ENCODE data around the gene DGKQ. TPM values are rescaled to one million over a fixed set of nuclear protein-coding genes. Genes with fewer than 3 reads are reported as not detected.
"Not testable (repeated sequence)": the region's sequence is repeated elsewhere in the genome, so short reads cannot be mapped to it uniquely, and the experiment has no call there.

DGKQ gene
- total RNA-seq, 1 donor from 2014 or later: 12.0 TPM

DNA sequence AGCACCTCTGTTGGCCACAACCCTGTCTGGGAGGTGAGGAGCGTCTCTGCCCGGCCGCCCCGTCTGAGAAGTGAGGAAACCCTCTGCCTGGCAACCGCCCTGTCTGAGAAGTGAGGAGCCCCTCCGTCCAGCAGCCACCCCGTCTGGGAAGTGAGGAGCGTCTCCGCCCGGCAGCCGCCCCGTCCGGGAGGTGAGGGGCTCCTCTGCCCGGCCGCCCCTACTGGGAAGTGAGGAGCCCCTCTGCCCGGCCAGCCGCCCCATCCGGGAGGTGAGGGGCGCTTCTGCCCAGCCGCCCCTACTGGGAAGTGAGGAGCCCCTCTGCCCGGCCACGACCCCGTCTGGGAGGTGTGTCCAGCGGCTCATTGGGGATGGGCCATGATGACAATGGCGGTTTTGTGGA lies 2.6 kb upstream of the DGKQ start:
- not testable (repeated sequence) for ATAC-seq

DNA sequence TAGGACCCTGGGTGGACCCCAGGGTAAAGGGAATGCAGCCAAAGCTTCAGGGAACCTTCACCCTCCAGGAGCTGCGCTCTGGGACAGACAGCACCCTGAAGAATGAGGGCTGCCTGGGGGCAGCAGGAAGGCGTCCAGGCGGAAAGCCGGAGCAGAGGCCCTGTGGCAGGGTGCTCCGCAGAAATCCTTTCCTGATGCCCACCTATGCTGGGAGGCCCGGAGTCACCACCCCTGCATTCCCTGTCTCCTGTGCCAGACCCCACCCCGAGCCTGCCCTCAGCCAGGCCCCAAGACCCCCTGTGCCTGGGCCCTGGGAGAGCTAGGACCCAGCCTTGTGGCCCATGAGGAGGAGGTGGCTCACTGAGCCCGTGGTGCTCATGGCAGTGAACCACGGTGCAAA lies 1.3 kb upstream of the DGKQ start:
- ATAC-seq: no peak

DNA sequence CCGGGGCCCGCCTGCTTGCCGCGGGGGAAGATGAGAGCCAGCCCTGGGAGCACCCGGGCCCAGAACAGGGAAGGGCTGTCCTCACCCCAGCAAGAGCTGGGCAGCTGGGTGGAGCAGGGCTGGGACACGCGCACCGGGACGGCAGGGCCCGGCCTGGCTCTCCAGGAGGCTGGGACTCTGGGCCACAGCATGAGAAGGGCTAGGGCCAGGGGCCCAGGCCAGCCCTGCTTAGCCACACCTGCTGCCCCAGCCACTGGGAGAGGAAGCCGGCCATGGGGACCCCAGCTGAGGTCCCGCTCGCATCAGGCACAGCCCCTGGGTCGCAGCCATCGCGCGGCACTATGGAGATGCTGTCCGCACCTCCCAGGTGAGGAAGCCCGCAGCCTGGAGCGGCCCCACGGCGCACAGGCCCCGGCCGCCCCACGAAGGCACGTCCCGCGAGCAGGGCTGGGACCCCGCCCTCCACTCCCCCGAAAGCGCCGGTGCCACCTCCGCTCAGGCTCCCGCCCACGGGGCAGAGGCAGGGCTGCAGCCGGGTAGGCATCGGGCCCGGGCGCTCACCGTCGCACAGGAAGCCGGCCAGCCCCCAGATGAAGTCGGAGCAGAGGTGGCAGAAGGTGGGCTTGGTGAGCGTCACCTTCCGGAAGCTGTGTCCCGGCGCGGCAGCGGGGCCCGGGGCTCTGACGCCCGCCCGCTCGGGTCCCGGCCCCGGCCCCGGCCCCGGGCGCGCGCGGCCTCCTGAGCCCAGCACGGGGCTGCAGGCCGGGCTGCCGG lies 531 bp downstream of the DGKQ start:
- ATAC-seq: peak; percentile 53

DNA sequence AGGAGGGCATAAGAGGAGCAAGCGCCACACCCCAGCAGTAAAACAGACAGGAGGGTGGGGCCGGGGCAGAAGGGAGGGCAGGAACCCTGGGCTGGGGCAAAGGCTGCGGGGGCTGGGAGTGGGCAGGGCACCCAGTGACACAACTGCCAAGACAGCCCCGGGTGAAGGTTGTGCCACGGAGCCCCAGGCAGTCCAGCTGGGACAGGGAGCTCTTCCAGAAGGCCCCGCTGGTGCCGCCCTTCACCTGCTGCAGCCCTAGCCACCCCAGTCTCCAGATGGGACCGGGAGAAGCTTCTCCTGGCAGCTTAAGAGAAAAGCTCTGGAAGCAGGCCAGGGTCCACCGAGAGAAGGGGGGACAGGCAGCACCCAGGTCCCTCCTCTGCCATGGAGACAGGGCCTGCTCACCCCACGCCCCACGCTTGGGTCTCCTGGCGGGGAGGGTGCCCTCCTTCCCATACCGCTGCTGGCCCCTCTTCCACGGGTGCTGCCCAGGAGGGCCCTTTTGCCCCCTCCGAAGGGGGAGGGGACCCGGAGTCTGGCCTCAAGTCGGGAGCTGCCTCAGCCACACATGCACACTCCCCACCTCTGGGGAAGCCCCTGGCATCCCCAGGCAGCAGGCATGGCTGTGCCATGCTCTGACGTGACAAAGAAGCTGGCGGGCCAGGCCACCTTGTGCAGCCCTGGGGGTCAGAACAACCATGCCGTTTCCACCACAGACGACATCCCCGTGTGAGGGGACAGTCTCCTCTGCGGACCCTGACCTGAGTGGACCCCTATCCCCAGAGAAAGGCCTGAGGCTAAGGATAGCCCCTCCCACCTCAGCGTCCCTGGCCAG lies 1.5 kb downstream of the DGKQ start:
- ATAC-seq: peak; percentile 37

- ATAC-seq: no peak
Measured at GRCh38 chr4:970854-971520, 2.4 kb downstream of the DGKQ start.

DNA sequence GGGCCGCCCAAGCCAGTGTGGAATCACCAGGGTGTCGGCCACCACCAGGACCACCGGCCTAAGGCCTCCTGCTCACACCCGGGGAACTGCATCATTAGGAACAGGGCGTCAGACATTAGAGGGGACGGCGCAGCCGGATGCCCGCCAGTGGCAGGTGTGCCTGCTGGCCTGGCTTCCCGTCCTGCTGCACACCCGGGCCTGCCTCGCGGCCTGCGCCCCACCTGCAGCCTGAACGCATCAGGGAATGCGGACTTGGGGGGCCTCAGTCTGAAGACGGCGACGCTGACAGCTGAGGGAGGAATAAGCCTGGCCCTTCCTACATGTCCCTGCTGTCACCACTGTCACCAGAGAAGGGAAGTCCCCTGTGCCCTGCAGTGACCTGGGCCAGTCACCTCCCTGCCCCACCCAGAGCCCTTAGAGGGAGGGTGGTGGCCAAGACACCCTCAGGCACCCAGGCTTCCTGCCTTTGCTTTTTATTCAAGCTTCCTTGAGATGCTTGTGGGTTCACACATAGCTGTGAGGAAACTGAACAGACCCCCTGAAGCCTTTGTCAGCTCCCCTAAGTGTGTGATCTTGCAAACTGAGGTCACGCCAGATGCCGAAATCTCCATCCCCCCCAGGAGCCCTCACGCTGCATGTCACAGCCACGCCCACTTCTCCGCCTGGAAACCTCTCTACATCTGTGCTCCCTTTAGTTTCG lies 3.2 kb downstream of the DGKQ start:
- no peak for ATAC-seq

DNA sequence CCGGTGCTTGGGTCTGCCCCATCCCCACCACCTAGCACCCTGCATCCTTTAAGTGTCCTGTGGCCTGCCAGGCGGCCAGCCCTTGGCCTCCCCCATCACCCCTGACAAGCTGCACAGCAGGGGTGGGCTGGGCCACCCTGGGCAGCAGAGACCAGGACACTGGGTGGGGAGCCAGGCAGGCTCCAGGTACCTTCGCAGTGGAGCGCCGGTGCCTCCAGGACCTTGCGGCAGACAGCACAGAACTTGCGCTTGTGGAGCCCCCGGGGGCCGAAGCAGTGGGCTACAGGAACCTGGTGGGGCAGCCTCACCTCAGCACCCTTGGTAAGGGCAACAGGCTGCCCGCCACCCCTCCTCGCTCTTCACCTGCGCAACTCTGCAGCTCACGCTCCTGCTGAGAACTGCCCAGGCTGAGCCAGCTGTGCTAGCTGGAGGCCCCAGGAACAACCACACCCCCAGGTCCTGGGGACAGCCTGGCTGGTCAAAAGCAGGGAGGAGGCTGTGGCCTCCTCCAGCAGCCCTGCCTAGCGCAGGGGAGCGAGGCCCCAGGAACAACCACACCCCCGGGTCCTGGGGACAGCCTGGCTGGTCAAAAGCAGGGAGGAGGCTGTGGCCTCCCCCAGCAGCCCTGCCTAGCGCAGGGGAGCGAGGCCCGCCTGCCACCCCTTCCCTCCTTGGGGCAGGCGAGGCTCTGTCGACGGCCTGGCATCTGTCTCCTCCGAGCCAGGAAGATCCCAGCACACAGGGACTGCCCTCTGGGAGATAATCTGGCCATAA lies 4.6 kb downstream of the DGKQ start:
- no peak for ATAC-seq

DNA sequence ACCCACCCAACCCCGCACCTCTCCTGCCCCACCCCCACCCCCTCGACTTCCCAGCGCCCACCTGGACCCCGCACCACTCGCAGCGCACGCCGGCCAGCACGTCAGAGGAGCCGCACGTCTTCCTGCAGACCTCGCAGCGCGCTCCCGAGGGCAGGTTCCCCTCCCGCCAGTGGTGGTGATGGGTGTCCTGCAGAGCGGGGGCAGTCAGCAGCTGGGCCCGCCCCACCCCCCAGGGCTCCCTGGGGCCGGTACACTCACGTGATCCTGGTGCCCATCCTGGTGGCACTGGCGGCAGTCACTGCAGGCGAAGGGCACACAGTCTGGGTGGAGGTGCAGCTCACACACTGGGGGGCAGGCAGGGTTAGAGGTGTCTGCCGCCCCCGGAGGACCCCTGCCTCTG lies 5.1 kb downstream of the DGKQ start:
- no peak for ATAC-seq

- no peak for ATAC-seq
Measured at GRCh38 chr4:967113-968104, 6.0 kb downstream of the DGKQ start.

- ATAC-seq: no peak
Measured at GRCh38 chr4:966266-967112, 6.9 kb downstream of the DGKQ start.

DNA sequence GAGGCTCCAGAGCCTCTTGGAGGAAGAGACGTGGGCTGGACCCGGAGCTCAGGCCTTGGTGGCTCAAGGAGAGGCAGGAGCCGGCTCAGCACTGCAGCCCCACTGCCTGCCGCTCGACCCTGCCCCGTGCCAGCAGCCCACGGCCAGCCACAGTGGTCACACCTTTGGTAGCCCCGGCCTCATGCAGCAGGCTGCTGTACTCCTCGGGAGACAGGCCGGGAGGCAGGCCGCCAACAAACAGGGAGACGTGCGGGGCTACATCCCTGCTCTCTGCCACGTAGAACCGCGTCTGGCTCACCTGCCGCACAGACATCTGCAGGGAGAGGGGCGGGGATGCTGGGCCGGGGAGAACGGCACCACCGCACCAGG lies 7.6 kb downstream of the DGKQ start:
- no peak for ATAC-seq

DNA sequence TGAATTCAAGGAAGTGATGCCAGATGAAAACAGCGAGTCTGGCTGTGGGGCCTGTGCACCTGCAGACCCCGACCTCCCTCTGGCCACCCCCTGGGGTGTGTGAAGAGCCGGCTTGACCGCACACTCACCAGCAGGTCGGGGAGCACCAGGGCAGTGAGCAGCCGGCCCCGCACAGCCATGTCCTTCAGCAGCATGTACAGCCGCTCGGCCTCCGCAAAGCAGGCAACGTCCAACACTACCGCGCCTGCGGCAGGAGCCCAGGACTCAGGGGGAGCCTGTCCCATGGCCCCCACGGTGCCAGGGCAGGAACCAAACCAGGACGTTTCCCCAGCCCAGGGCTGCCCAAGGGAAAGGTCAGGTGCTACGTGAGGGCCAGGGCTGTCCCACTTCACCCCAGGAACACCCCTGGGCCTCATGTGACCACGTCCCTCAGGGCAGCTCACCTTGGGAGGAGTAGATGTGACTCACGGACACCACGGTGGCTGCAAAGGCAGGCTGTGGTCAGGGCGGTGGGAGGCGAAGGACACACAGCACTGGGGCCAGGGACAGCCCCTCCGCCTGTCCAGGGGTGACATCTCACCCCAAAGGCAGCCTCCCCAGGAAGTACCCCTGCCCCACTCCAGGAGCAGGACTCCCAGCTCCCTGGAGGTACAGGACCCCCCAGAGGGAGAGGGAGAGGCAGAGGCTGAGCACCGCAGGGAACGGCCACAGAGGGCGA lies 8.2 kb downstream of the DGKQ start:
- no peak for ATAC-seq

DNA sequence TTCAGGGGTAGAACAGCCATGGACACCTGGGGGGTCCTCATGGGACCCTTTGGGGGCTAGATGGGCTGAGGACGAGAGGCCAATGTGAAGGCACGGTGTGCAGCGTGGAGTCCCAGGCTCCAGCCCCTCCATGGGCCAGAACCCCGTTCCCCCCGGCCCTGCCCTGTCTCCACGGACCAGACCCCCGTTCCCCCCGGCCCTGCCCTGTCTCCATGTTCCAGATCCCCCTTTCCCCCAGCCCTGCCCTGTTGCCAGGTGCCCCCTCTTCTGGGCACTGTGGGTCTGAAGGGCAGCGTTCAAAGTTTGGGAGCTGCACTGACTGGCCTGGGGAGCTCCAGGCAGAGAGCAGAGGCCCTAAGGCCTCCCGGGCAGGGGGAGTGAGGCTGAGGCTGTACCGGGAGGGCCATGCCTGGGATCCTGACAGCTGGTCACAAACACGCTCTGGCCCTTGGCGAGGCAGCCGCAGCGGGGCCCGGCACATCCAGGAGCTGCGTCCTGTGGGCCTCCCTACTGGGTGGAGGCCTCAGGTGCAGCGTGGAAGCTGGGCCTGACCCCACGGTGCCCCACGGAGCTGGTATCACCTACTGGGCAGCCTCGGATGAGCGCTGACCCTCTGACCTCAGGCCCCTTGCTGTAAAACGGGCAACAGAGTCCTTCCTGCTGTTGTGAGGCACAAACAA lies 8.9 kb downstream of the DGKQ start:
- ATAC-seq: no peak

- ATAC-seq: peak; percentile 37
Measured at GRCh38 chr4:963276-964225, 9.8 kb downstream of the DGKQ start.

DNA sequence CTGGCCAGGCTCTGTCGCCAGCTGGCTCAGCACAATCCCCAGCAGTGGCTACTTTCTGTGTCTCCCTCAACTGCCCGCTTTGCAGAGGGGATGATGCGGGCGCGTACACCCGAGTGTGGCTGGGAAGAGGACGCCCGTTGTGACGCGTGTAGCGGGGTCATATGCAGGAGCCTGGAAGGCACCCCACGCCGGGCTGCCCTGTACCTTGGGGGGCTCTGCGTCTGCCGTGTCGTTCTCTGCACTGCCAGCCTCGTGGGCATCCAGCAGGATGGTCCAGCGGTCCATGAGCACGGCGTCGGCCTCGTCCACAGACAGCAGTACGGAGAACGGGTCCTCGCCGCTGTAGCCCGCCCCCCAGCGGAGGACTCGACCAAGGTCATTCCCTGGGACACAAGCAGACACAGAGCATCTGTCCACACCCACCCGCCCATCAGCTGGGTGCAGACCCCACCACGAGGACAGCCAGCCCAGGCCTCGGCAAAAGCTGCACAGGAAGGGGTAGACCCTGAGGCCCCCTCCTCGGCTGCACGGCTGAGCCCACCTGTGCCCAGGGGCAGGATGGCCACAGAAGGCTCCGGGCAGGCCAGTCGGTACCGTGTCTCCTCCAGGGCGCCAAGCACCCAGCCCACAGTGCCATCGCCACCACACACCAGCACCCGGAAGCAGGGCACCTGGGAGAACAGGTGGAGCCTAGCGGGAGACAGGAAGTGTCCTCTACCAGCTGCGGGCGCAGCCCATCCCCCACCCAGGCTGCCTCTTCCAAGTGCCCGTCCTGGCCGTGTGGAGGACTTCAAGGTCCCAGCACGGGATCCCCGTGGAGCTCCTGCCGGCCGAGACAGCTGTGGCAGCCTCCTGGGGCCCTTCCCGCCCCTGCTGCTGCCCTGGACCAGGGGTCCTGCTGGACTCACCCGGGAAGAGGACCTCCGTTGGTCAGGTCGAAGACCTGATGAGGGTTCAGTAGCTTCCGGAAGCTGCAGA lies 10.8 kb downstream of the DGKQ start:
- ATAC-seq: no peak
